Activated gamma-delta T cell treated with anti-CD3 and anti-CD28 coated beads, Interleukin-2, amount 50 U/mL, for 16 hours (primary cell): Measurements from ENCODE around the gene CORO2B.

Experiments used
- DNase-seq: peaks from one replicate; pipeline ENCODE4 v3.0.0-alpha.2; 2020; ENCODE audit warnings: low read depth

Gene CORO2B

GRCh38 chr15:68650901-68651709 lies 72.3 kb downstream of the CORO2B start:
- DNase-seq = peak; percentile 18

- no peak for DNase-seq
Measured at GRCh38 chr15:68651916-68652525, 73.2 kb downstream of the CORO2B start.

GRCh38 chr15:68653031-68653635 lies 74.3 kb downstream of the CORO2B start:
- no peak for DNase-seq

GRCh38 chr15:68653801-68654200 lies 75.0 kb downstream of the CORO2B start:
- DNase-seq = no peak

GRCh38 chr15:68654786-68655560 lies 76.2 kb downstream of the CORO2B start:
- no peak for DNase-seq

- DNase-seq = no peak
Measured at GRCh38 chr15:68655686-68656437, 77.1 kb downstream of the CORO2B start.

- DNase-seq = no peak
Measured at GRCh38 chr15:68656438-68656739, 77.6 kb downstream of the CORO2B start.

- no peak for DNase-seq
Measured at GRCh38 chr15:68658151-68658550, 79.4 kb downstream of the CORO2B start.

- no peak for DNase-seq
Measured at GRCh38 chr15:68658641-68659358, 80.0 kb downstream of the CORO2B start.

GRCh38 chr15:68663526-68663925 lies 84.7 kb downstream of the CORO2B start:
- no peak for DNase-seq

- no peak for DNase-seq
Measured at GRCh38 chr15:68666120-68666811, 87.5 kb downstream of the CORO2B start.

GRCh38 chr15:68666812-68667450 lies 88.1 kb downstream of the CORO2B start:
- DNase-seq = no peak

- no peak for DNase-seq
Measured at GRCh38 chr15:68667800-68668625, 89.2 kb downstream of the CORO2B start.

- DNase-seq = no peak
Measured at GRCh38 chr15:68668926-68669600, 90.3 kb downstream of the CORO2B start.

- no peak for DNase-seq
Measured at GRCh38 chr15:68672251-68672650, 93.5 kb downstream of the CORO2B start.

- DNase-seq = no peak
Measured at GRCh38 chr15:68672781-68673205, 94.0 kb downstream of the CORO2B start.

- DNase-seq = no peak
Measured at GRCh38 chr15:68674975-68675374, 96.2 kb downstream of the CORO2B start.

GRCh38 chr15:68676011-68676605 lies 97.3 kb downstream of the CORO2B start:
- no peak for DNase-seq
